HepG2 (cell line): Measurements from ENCODE around the gene ANKS1B. TPM values are rescaled to one million over a fixed set of nuclear protein-coding genes. Genes with fewer than 3 reads are reported as not detected.

Experiments
- CHD4 ChIP-seq: fragments of 200-600 bp; sonication (generic); IDR thresholded peaks from 2 replicates; pipeline ENCODE4 v1.7.0; 2017; ENCODE audit warnings: mild to moderate bottlenecking, low read length, borderline replicate concordance
- ELF1 ChIP-seq: sonication (generic); formaldehyde crosslinking; IDR thresholded peaks from 2 replicates; pipeline ENCODE4 v1.4.0; 2020; ENCODE audit warnings: missing genetic modification reagents
- RELA ChIP-seq: sonication (generic); formaldehyde crosslinking; IDR thresholded peaks from 2 replicates; pipeline ENCODE4 v1.4.0; 2020; ENCODE audit warnings: missing genetic modification reagents
- RFX3 ChIP-seq: IDR thresholded peaks from 2 replicates; pipeline ENCODE4 v1.6.1; 2016; ENCODE audit warnings: missing biosample characterization, missing genetic modification reagents
- TCF7L2 ChIP-seq: IDR thresholded peaks from 2 replicates; pipeline ENCODE4 v1.6.1; 2011; ENCODE audit warnings: mild to moderate bottlenecking, low read depth, low read length, moderate library complexity
- ZFY ChIP-seq: sonication (generic); formaldehyde crosslinking; IDR thresholded peaks from 2 replicates; pipeline ENCODE4 v1.4.0; 2020; ENCODE audit warnings: missing genetic modification reagents
- ZNF652 ChIP-seq: IDR thresholded peaks from 2 replicates; pipeline ENCODE4 v1.6.1; 2016; ENCODE audit warnings: low read depth, borderline replicate concordance
- ZNF672 ChIP-seq: sonication (generic); formaldehyde crosslinking; IDR thresholded peaks from 2 replicates; pipeline ENCODE4 v1.8.1; 2022; ENCODE audit warnings: missing genetic modification reagents
- ZNF878 ChIP-seq: sonication (generic); formaldehyde crosslinking; IDR thresholded peaks from 2 replicates; pipeline ENCODE4 v1.8.1; 2023; ENCODE audit warnings: mild to moderate bottlenecking, missing genetic modification reagents, moderate library complexity
- polyA plus RNA-seq, 8 experiments: library from polyadenylated mRNA; depleted of rRNA in 3 of 8; stranded (reverse) in 7 of 8; unstranded in 1 of 8; fragments of >200 nt; fragmentation: Illumina TruSeq in 4 of 8; extraction: Trizol in 4 of 8; gene quantifications; 2 replicates each; pipeline versions ENCODE4 v1.2.1 to v1.2.3, GENCODE V29; 2011 to 2016; ENCODE audit warnings: low read depth in 4 of 8, missing spikeins in 1 of 8, mixed read lengths in 1 of 8; ENCODE audit not compliant: insufficient read depth in 1 of 8
- total RNA-seq, 5 experiments: library from RNA; depleted of rRNA; stranded (reverse); fragments of >200 nt; fragmentation: Illumina TruSeq; extraction: Trizol; gene quantifications; 2 replicates each; pipeline ENCODE4 v1.2.3, GENCODE V29; 2016; ENCODE audit warnings: low read depth in 1 of 5
- TF ChIP-seq, protein P1 (sequence below): sonication (generic); formaldehyde crosslinking; IDR thresholded peaks from 2 replicates; pipeline ENCODE4 v1.5.1; 2020; ENCODE audit warnings: mild to moderate bottlenecking, missing genetic modification reagents
- TF ChIP-seq, protein P2 (sequence below): sonication (generic); formaldehyde crosslinking; IDR thresholded peaks from 2 replicates; pipeline ENCODE4 v1.8.0; 2022; ENCODE audit warnings: low read depth, missing genetic modification reagents

Gene ANKS1B
- total and polyA plus RNA-seq, 2 of the 13 experiments (the other 11 are each of a cell fraction or from before 2014, with no cell fraction given) = 0.15 TPM; not detected in 1

DNA sequence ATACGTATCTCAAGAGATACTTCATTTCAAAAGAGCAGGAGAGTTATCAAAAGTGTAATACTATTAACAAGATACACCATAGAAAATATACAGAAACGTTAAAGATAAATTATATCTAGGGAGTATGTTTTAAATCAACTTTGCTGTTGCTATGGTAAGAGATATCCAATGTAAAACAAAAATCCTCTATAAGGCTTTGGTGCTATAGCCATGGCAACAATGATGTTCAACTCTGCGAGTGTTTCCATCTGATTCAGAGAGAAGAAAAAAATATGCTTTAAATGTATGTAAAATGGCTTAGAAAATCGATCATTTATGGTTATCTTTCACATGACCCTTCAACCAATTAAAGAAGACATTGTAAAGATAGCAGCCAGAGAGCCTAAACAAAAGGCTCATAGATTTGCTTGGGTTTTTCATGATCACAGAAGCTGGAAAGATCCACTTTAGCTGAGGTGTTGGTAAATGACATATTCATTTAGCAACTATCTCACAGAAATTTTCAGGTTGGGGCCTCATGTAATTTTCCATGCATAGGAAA is 724.2 kb downstream of the ANKS1B start (continued):
- TF ChIP-seq RFX3 (CRISPR knock-in tag) (no peak), TCF7L2 (no peak), ZNF672 (CRISPR knock-in tag) (no peak), ZFY (CRISPR knock-in tag) (no peak), CHD4 (no peak), ZNF652 (CRISPR knock-in tag) (no peak), ZNF878 (CRISPR knock-in tag) (no peak), RELA (CRISPR knock-in tag) (no peak), ELF1 (no peak)
- TF ChIP-seq, protein P1, sequence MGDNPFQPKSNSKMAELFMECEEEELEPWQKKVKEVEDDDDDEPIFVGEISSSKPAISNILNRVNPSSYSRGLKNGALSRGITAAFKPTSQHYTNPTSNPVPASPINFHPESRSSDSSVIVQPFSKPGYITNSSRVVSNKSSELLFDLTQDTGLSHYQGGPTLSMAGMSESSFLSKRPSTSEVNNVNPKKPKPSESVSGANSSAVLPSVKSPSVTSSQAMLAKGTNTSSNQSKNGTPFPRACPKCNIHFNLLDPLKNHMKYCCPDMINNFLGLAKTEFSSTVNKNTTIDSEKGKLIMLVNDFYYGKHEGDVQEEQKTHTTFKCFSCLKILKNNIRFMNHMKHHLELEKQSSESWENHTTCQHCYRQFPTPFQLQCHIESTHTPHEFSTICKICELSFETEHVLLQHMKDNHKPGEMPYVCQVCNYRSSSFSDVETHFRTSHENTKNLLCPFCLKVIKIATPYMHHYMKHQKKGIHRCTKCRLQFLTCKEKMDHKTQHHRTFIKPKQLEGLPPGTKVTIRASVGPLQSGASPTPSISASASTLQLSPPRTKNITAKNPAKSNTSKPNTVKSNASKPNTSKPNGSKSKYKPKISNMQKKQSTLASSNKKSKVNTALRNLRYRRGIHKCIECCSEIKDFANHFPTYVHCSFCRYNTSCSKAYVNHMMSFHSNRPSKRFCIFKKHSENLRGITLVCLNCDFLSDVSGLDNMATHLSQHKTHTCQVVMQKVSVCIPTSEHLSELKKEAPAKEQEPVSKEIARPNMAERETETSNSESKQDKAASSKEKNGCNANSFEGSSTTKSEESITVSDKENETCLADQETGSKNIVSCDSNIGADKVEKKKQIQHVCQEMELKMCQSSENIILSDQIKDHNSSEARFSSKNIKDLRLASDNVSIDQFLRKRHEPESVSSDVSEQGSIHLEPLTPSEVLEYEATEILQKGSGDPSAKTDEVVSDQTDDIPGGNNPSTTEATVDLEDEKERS (CRISPR knock-in tag) = no peak
- TF ChIP-seq, protein P2, sequence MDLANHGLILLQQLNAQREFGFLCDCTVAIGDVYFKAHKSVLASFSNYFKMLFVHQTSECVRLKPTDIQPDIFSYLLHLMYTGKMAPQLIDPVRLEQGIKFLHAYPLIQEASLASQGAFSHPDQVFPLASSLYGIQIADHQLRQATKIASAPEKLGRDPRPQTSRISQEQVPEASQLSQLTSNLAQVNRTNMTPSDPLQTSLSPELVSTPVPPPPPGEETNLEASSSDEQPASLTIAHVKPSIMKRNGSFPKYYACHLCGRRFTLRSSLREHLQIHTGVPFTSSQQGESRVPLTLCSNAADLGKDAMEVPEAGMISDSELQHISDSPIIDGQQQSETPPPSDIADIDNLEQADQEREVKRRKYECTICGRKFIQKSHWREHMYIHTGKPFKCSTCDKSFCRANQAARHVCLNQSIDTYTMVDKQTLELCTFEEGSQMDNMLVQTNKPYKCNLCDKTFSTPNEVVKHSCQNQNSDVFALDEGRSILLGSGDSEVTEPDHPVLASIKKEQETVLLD (CRISPR knock-in tag) = no peak
